ENCODE results near the gene SLC8A1.

GRCh38 chr2:40210968-40211353, 240.9 kb downstream of the SLC8A1 start:
- no peak for TF ChIP-seq CTCF (IDR thresholded peaks at IDR 0.05 in 4 of 5, conservative IDR thresholded peaks at IDR 0.05 in 1 of 5)
- TF ChIP-seq POLR2A (IDR thresholded peaks at IDR 0.05): no peak
